A549 treated with Mapracorat at 1 μM for 4 hours (cell line): Measurements from ENCODE around the gene SLC4A4. TPM values are rescaled to one million over a fixed set of nuclear protein-coding genes. Genes with fewer than 3 reads are reported as not detected.

Experiments used
- total RNA-seq: library from RNA; stranded (reverse); fragments of 200-300 nt; extraction: Qiagen RNA extraction; gene quantifications from 5 replicates; pipeline ENCODE4 v1.2.3, GENCODE V29; 2022

SLC4A4 gene
- total RNA-seq, result 1.3 to 2.1 TPM (median 1.6 TPM) in 5 replicates

DNA sequence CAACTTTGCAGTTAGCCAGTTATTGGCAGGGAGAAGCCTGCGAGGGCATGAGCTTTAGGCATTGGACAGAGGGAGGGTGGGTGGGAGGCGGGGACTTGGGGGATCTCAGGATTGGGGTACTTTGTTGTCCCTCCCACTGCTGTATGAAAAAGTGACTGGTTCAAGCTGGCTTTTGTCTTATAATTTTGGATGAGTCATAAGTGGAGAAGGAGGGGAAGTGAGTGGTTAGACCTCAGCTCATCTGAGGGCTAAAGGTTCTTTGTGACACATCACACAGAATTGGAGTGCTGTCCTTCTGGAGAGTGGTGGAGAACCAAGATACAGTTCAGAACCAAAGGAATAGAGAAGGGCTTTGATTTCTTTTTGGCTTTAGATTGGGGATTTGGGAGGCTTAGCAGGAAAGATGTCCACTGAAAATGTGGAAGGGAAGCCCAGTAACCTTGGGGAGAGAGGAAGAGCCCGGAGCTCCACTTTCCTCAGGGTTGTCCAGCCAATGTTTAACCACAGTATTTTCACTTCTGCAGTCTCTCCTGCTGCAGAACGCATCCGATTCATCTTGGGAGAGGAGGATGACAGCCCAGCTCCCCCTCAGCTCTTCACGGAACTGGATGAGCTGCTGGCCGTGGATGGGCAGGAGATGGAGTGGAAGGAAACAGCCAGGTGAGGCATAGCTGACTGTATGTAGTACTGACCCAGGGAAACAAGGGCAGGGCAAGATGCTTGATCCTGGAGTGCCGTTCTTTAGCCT lies at the start of gene SLC4A4:
Gene SLC4A4 (plus strand): TSS at position 175 of the 748 bp plus-strand sequence.

